ENCODE results near the gene AFP. TPM values are rescaled to one million over a fixed set of nuclear protein-coding genes. Genes with fewer than 3 reads are reported as not detected.

AFP gene
- total RNA-seq, 1 donor from 2014 or later = not detected

- intact Hi-C loops (cut with DNase I) = no loop called here
- DNase-seq (ENCODE audit: low spot score) = no peak
Measured at GRCh38 chr4:73411731-73412414, 24.1 kb upstream of the AFP start.

DNA sequence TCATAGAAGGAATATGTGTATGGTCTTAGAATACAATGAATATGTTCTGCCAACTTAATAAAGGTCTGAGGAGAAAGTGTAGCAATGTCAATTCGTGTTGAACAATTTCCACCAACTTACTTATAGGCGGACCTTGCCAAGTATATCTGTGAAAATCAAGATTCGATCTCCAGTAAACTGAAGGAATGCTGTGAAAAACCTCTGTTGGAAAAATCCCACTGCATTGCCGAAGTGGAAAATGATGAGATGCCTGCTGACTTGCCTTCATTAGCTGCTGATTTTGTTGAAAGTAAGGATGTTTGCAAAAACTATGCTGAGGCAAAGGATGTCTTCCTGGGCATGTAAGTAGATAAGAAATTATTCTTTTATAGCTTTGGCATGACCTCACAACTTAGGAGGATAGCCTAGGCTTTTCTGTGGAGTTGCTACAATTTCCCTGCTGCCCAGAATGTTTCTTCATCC is 22.7 kb upstream of the AFP start:
- no peak for DNase-seq (ENCODE audit: low spot score)
- intact Hi-C loops (cut with DNase I) = no loop called here

DNA sequence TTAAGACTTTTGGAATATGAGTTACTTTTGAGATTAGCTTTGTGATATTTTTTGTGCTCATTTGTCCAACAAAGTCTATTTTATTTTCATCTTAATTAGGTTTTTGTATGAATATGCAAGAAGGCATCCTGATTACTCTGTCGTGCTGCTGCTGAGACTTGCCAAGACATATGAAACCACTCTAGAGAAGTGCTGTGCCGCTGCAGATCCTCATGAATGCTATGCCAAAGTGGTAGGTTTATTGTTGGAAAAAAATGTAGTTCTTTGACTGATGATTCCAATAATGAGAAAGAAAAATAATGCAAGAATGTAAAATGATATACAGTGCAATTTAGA is 21.1 kb upstream of the AFP start:
- DNase-seq (ENCODE audit: low spot score) = no peak
- intact Hi-C loops (cut with DNase I) = no loop called here

GRCh38 chr4:73415807-73416238 is 20.2 kb upstream of the AFP start:
- intact Hi-C loops (cut with DNase I) = no loop called here
- no peak for DNase-seq (ENCODE audit: low spot score)

DNA sequence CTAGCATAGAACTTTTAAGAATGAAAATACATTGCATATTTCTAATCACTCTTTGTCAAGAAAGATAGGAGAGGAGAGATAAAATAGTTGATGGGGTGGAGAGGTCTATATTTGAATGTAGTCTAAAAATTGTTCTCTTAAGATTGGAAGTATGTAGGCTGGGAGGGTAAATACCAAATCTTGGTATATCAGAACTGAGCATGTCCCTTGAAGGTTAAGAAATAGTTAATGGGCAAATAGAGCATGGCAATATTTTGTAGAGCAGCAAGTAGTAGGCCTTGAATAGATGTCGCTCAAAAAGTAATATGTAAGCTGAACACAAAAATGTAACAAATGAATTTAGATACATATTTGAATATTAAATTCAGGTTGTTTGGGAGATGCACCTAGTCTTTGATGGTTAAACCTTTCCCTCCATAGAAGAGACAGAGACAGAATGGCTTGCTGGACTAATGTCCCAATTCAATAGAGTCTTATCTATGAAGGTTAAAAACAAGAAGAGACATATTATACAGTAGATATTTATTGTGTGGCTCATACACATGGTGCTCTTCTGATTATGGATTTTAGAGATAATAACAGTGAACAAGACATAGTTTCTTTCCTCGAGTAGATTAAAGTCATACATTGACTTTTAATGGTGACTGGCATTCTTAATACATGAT is 19.5 kb upstream of the AFP start:
- intact Hi-C loops (cut with DNase I) = no loop called here
- no peak for DNase-seq (ENCODE audit: low spot score)

GRCh38 chr4:73417342-73417741 is 18.7 kb upstream of the AFP start:
- DNase-seq (ENCODE audit: low spot score) = no peak
- intact Hi-C loops (cut with DNase I) = no loop called here

- intact Hi-C loops (cut with DNase I) = no loop called here
- DNase-seq (ENCODE audit: low spot score) = no peak
Measured at GRCh38 chr4:73417973-73418372, 18.0 kb upstream of the AFP start.

DNA sequence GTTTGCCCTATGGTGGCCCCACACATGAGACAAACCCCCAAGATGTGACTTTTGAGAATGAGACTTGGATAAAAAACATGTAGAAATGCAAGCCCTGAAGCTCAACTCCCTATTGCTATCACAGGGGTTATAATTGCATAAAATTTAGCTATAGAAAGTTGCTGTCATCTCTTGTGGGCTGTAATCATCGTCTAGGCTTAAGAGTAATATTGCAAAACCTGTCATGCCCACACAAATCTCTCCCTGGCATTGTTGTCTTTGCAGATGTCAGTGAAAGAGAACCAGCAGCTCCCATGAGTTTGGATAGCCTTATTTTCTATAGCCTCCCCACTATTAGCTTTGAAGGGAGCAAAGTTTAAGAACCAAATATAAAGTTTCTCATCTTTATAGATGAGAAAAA is 17.3 kb upstream of the AFP start:
- no peak for DNase-seq (ENCODE audit: low spot score)
- intact Hi-C loops (cut with DNase I) = no loop called here

DNA sequence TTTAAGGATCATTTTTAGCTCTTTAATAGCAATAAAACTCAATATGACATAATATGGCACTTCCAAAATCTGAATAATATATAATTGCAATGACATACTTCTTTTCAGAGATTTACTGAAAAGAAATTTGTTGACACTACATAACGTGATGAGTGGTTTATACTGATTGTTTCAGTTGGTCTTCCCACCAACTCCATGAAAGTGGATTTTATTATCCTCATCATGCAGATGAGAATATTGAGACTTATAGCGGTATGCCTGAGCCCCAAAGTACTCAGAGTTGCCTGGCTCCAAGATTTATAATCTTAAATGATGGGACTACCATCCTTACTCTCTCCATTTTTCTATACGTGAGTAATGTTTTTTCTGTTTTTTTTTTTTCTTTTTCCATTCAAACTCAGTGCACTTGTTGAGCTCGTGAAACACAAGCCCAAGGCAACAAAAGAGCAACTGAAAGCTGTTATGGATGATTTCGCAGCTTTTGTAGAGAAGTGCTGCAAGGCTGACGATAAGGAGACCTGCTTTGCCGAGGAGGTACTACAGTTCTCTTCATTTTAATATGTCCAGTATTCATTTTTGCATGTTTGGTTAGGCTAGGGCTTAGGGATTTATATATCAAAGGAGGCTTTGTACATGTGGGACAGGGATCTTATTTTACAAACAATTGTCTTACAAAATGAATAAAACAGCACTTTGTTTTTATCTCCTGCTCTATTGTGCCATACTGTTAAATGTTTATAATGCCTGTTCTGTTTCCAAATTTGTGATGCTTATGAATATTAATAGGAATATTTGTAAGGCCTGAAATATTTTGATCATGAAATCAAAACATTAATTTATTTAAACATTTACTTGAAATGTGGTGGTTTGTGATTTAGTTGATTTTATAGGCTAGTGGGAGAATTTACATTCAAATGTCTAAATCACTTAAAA is 16.6 kb upstream of the AFP start:
- no peak for DNase-seq (ENCODE audit: low spot score)
- intact Hi-C loops (cut with DNase I) = no loop called here

GRCh38 chr4:73420615-73421014 is 15.4 kb upstream of the AFP start:
- intact Hi-C loops (cut with DNase I) = no loop called here
- DNase-seq (ENCODE audit: low spot score) = no peak

GRCh38 chr4:73421708-73422457 is 14.1 kb upstream of the AFP start:
- no peak for DNase-seq (ENCODE audit: low spot score)
- intact Hi-C loops (cut with DNase I) = no loop called here

DNA sequence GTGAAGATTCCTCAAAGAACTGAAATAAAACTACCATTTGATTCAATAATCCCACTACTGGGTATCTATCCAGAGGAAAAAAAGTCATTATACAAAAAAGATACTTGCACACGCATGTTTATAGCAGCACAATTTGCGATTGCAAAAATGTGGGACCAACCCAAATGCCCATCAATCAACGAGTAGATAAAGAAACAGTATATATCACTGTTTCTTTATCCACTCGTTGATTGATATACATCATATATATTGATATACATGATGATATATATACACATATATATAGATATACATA is 13.6 kb upstream of the AFP start:
- DNase-seq (ENCODE audit: low spot score) = no peak
- intact Hi-C loops (cut with DNase I) = no loop called here

- no peak for DNase-seq (ENCODE audit: low spot score)
- intact Hi-C loops (cut with DNase I) = no loop called here
Measured at GRCh38 chr4:73423184-73423583, 12.8 kb upstream of the AFP start.

GRCh38 chr4:73426666-73427065 is 9.4 kb upstream of the AFP start:
- no peak for DNase-seq (ENCODE audit: low spot score)
- intact Hi-C loops (cut with DNase I) = no loop called here

DNA sequence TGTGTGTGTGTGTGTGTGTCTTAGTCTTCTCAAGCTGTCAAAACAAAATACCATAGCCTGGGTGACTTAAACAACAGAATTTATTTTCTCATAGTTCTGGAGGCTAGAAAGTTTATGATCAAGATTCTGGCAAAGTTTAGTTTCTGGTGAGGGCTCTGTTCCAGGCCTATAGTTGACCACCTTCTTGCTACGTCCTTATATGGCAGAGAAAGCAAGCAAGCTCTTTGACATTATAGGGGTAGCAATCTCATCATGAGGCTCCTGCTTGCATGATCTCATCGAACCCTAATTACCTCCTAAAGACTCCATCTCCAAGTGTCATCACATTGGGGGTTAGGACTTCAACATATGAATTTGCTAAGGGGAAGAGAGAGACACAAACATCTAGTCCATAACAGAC is 6.9 kb upstream of the AFP start:
- no peak for DNase-seq (ENCODE audit: low spot score)
- intact Hi-C loops (cut with DNase I) = no loop called here

DNA sequence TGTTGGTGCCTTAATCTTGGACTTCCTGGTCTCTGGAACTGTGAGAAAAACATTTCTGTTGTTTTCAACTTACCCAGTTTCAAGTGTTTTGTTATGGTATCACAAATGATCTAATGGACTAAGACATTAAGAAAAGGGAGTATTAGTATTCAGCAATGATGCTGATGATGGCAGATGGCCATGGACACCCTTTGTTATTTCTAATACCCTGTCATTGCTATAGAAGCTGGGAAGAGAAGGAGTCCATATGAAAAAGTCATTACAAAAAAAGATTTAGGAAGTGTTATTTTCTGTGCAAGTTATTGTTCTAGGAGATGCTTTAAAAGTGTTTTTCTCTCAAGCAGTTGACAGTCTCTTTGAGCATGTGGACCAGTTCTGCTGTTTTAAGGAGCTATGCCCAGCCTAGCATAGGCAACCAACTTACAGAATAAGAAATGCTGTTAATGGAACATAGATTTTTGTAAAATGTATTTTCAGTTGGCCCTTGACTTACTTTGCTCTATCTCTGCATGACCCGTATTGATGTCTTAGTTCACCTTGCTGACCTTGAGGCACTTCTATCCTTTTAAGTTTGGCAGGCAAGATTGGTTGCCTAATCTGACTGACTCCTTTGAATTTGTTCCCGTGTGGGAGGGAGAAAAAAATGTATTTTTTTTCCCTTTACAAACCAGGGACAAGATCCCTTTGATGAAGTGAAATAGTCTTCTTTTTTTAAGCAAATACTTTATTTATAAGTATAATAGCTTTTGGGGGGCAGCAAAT is 6.0 kb upstream of the AFP start:
- intact Hi-C loops (cut with DNase I) = no loop called here
- DNase-seq (ENCODE audit: low spot score) = no peak

DNA sequence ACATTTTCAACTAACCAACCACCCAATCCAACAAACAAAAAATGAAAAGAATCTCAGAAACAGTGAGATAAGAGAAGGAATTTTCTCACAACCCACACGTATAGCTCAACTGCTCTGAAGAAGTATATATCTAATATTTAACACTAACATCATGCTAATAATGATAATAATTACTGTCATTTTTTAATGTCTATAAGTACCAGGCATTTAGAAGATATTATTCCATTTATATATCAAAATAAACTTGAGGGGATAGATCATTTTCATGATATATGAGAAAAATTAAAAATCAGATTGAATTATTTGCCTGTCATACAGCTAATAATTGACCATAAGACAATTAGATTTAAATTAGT is 4.2 kb upstream of the AFP start:
- DNase-seq (ENCODE audit: low spot score) = no peak
- intact Hi-C loops (cut with DNase I) = no loop called here

GRCh38 chr4:73432169-73433000 is 3.6 kb upstream of the AFP start:
- intact Hi-C loops (cut with DNase I) = no loop called here
- DNase-seq (ENCODE audit: low spot score) = no peak

DNA sequence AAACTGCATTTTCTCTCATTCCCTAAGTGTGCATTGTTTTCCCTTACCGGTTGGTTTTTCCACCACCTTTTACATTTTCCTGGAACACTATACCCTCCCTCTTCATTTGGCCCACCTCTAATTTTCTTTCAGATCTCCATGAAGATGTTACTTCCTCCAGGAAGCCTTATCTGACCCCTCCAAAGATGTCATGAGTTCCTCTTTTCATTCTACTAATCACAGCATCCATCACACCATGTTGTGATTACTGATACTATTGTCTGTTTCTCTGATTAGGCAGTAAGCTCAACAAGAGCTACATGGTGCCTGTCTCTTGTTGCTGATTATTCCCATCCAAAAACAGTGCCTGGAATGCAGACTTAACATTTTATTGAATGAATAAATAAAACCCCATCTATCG is 2.9 kb upstream of the AFP start:
- DNase-seq (ENCODE audit: low spot score) = no peak
- intact Hi-C loops (cut with DNase I) = no loop called here
